SU-DHL-6 (cell line): Measurements from ENCODE around the gene NFIX.

ENCODE experiments used
- EZH2phosphoT487 ChIP-seq: fragments of 200-600 bp; sonication (generic), shearing (Covaris generic); conservative IDR thresholded peaks from 2 replicates; pipeline ENCODE4 v1.6.1; 2018; ENCODE audit warnings: mild to moderate bottlenecking, antibody characterized with exemption, low read length, moderate library complexity, mixed read lengths
- TF ChIP-seq, protein P1 (sequence below): fragments of 200-600 bp; sonication (generic); IDR thresholded peaks from one replicate; pipeline ENCODE4 v1.5.1; 2017; ENCODE audit warnings: antibody characterized with exemption, mild to moderate bottlenecking, low read length, moderate library complexity; ENCODE audit not compliant: insufficient read depth, poor library complexity, severe bottlenecking

DNA sequence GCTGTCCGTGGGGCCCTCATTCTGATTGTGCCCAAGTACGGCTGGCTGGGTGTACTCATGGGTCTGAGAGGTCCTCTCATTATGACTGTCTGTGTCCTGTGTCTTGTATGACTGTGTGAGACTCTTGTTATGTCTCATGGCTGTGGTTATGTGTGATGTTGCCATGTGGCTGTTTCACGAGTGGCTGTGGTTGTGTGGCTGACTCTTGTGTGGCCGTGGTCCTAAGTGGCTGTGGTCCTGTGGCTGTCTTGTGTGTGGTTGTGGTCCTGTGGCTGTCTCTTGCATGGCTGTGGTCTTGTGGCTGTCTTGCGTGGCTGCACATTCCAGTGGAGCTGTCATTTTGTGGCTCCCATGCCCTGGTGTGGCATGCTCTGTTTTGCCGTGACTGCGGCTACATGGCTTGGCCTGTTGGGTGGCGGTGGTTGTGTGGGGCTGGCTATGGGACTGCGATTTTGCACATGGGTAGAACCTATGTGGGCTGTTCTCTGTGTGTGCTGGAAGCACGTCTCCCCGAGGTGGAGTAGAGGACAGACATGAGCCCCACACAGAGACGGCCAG is 104.8 kb downstream of the NFIX start:
- TF ChIP-seq, protein P1, sequence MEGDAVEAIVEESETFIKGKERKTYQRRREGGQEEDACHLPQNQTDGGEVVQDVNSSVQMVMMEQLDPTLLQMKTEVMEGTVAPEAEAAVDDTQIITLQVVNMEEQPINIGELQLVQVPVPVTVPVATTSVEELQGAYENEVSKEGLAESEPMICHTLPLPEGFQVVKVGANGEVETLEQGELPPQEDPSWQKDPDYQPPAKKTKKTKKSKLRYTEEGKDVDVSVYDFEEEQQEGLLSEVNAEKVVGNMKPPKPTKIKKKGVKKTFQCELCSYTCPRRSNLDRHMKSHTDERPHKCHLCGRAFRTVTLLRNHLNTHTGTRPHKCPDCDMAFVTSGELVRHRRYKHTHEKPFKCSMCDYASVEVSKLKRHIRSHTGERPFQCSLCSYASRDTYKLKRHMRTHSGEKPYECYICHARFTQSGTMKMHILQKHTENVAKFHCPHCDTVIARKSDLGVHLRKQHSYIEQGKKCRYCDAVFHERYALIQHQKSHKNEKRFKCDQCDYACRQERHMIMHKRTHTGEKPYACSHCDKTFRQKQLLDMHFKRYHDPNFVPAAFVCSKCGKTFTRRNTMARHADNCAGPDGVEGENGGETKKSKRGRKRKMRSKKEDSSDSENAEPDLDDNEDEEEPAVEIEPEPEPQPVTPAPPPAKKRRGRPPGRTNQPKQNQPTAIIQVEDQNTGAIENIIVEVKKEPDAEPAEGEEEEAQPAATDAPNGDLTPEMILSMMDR = no peak
- TF ChIP-seq EZH2phosphoT487 = no peak
